Lung (tissue), 12 donors: Measurements from ENCODE around the gene TMEM170B. TPM values are rescaled to one million over a fixed set of nuclear protein-coding genes. Genes with fewer than 3 reads are reported as not detected.

Source experiments
- ATAC-seq: fragments of 200-7000 bp; cut with Tn5 transposase; one replicate; pipeline ENCODE4 v1.9.1; 2020; ENCODE audit warnings: moderate number of reproducible peaks; ENCODE audit not compliant: insufficient read depth, low FRiP score
- DNase-seq, 3 donors: peaks; one replicate each; pipeline ENCODE4 v3.0.0-alpha.2; 2013 to 2017
- H3K27ac ChIP-seq, 2 donors: one replicate each; pipeline ENCODE4 v1.5.1; 2013; ENCODE audit warnings: mild to moderate bottlenecking in 2 of 2, moderate library complexity in 2 of 2, control low read depth in 1 of 2, inconsistent platforms in 1 of 2, low read depth in 1 of 2, low read length in 1 of 2
- H3K27me3 ChIP-seq, 3 donors: one replicate each; pipeline ENCODE4 v1.5.1; 2013; ENCODE audit warnings: low read length in 2 of 3; ENCODE audit not compliant: control insufficient read depth in 3 of 3, insufficient read depth in 3 of 3
- H3K36me3 ChIP-seq, 4 donors: one replicate each; pipeline ENCODE4 v1.5.1; 2013; ENCODE audit warnings: low read length in 4 of 4, mild to moderate bottlenecking in 1 of 4, moderate library complexity in 1 of 4; ENCODE audit not compliant: control insufficient read depth in 4 of 4, insufficient read depth in 4 of 4
- H3K4me1 ChIP-seq, 5 donors: one replicate each; pipeline ENCODE4 v1.5.1; 2013; ENCODE audit warnings: low read length in 5 of 5, mild to moderate bottlenecking in 2 of 5, moderate library complexity in 1 of 5; ENCODE audit not compliant: control insufficient read depth in 5 of 5, insufficient read depth in 5 of 5
- H3K4me3 ChIP-seq: one replicate; pipeline ENCODE4 v1.5.1; 2013; ENCODE audit warnings: mild to moderate bottlenecking, control low read depth, moderate library complexity
- H3K9ac ChIP-seq, 2 donors: one replicate each; pipeline ENCODE4 v1.5.1; 2013; ENCODE audit warnings: low read length in 2 of 2, control low read depth in 1 of 2; ENCODE audit not compliant: insufficient read depth in 1 of 2
- H3K9me3 ChIP-seq, 4 donors: one replicate each; pipeline ENCODE4 v1.5.1; 2013; ENCODE audit warnings: low read length in 3 of 4, mild to moderate bottlenecking in 1 of 4, moderate library complexity in 1 of 4; ENCODE audit not compliant: control insufficient read depth in 4 of 4, insufficient read depth in 3 of 4
- WGBS, 2 donors: extraction: QIAGEN DNeasy Blood & Tissue Kit; methylation state at CpG; one replicate each; pipeline ENCODE4 v1.1.7; 2013; 5-methylcytosine and 5-hydroxymethylcytosine counted together
- polyA plus RNA-seq, 2 donors: library from polyadenylated mRNA; stranded (reverse); fragments of 200-250 nt; gene quantifications; one replicate each; pipeline ENCODE4 v1.2.1, GENCODE V29; 2013
- total RNA-seq, 2 donors: library from RNA; depleted of rRNA in 1 of 2; stranded (reverse); fragments of >200 nt in 1 of 2; gene quantifications; one replicate each; pipeline ENCODE4 v1.2.1, GENCODE V29; 2014 to 2021
- TF ChIP-seq, protein P1 (sequence below): IDR thresholded peaks from 2 replicates; pipeline ENCODE4 v1.5.1; 2012; ENCODE audit warnings: mild to moderate bottlenecking; ENCODE audit errors: control extremely low read depth, extremely low read depth
- donor health status: control.
- donor health status: control.
- donor health status: Bipolar disorder and iron deficiency.
- donor health status: healthy.
- donor health status: DM: yes; HTN: yes; CAD: no.

Gene TMEM170B
- total and polyA plus RNA-seq, 4 donors: 2.2 to 9.2 (median 4.6) TPM

GRCh38 chr6:11601776-11602605, 64.4 kb downstream of the TMEM170B start:
- Histone ChIP-seq H3K27ac (no peak overlapping the region), H3K9ac (no peak overlapping the region), H3K9me3 (no peaks in the 10 kb centered on the region), H3K27me3 (no peaks in the 10 kb centered on the region), H3K36me3 (no peaks in the 10 kb centered on the region), H3K4me1 (peaks cover 5 to 18% (median 8%) of the 10 kb centered on the region in 5 donors), H3K4me3 (no peak overlapping the region)
- no peak for ATAC-seq
- no peak for DNase-seq
- TF ChIP-seq, protein P1, sequence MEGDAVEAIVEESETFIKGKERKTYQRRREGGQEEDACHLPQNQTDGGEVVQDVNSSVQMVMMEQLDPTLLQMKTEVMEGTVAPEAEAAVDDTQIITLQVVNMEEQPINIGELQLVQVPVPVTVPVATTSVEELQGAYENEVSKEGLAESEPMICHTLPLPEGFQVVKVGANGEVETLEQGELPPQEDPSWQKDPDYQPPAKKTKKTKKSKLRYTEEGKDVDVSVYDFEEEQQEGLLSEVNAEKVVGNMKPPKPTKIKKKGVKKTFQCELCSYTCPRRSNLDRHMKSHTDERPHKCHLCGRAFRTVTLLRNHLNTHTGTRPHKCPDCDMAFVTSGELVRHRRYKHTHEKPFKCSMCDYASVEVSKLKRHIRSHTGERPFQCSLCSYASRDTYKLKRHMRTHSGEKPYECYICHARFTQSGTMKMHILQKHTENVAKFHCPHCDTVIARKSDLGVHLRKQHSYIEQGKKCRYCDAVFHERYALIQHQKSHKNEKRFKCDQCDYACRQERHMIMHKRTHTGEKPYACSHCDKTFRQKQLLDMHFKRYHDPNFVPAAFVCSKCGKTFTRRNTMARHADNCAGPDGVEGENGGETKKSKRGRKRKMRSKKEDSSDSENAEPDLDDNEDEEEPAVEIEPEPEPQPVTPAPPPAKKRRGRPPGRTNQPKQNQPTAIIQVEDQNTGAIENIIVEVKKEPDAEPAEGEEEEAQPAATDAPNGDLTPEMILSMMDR: no peak
- 88 to 90% methylated on average over 7 of the region's 7 CpGs for WGBS, 2 donors

- peaks cover 9 to 32% (median 11%) of the 10 kb centered on the region in 5 donors for H3K4me1 ChIP-seq
- TF ChIP-seq, protein P1: no peak
- H3K36me3 ChIP-seq: no peaks in the 10 kb centered on the region
- 48 to 77% methylated on average over 3 of the region's 3 CpGs for WGBS, 2 donors
- no peak overlapping the region for H3K4me3 ChIP-seq
- H3K9ac ChIP-seq: no peak overlapping the region
- no peaks in the 10 kb centered on the region for H3K9me3 ChIP-seq
- DNase-seq (no peak), ATAC-seq (no peak)
- H3K27ac ChIP-seq: no peak overlapping the region
- H3K27me3 ChIP-seq: no peaks in the 10 kb centered on the region
Measured at GRCh38 chr6:11604215-11604614, 66.7 kb downstream of the TMEM170B start.

GRCh38 chr6:11604836-11605506, 67.4 kb downstream of the TMEM170B start:
- peaks cover 11 to 40% (median 18%) of the 10 kb centered on the region in 5 donors for H3K4me1 ChIP-seq
- ATAC-seq: no peak
- no peak overlapping the region for H3K9ac ChIP-seq
- DNase-seq: no peak
- no peak overlapping the region for H3K27ac ChIP-seq
- H3K4me3 ChIP-seq: no peak overlapping the region
- TF ChIP-seq, protein P1: no peak
- 27 to 48% methylated on average over 5 of the region's 5 CpGs for WGBS, 2 donors
- no peaks in the 10 kb centered on the region for H3K9me3 ChIP-seq
- H3K36me3 ChIP-seq: no peaks in the 10 kb centered on the region
- H3K27me3 ChIP-seq: no peaks in the 10 kb centered on the region
